WTC11 (cell line): ENCODE measurements around the gene HDAC10. TPM values are rescaled to one million over a fixed set of nuclear protein-coding genes. Genes with fewer than 3 reads are reported as not detected.
A peak's percentile ranks its signal among the peaks of the same experiment; 100 is the strongest.

Experiments
- ATAC-seq: fragments of 200-7000 bp; cut with Tn5 transposase; 2 replicates; pipeline ENCODE4 v1.10.0; 2021; ENCODE audit warnings: mild to moderate bottlenecking, moderate library complexity
- CTCF ChIA-PET: fragments of 300-600 bp; sonication (Branson Sonifier 250); formaldehyde crosslinking; loops from one replicate; lab custom pipeline; 2021; ENCODE audit warnings: antibody characterized with exemption; lab: Charles Lee
- POLR2A ChIA-PET: fragments of 350-600 bp; sonication (Branson Sonifier 250); formaldehyde crosslinking; loops from one replicate; lab custom pipeline; 2021; ENCODE audit warnings: antibody characterized with exemption; lab: Charles Lee
- DNase-seq: peaks from one replicate; pipeline ENCODE4 v3.0.0; 2021; ENCODE audit warnings: low spot score
- H3K27ac Mint-ChIP-seq: 2 replicates; pipeline ENCODE4 v1.8.0; 2021; ENCODE audit warnings: mixed read lengths
- H3K27me3 Mint-ChIP-seq: 2 replicates; pipeline ENCODE4 v1.8.0; 2021; ENCODE audit warnings: low read depth, mild to moderate bottlenecking, moderate library complexity, mixed read lengths
- H3K36me3 Mint-ChIP-seq: 2 replicates; pipeline ENCODE4 v1.8.0; 2021; ENCODE audit warnings: mixed read lengths
- H3K4me1 Mint-ChIP-seq: 2 replicates; pipeline ENCODE4 v1.8.0; 2022; ENCODE audit warnings: mixed read lengths
- H3K4me3 Mint-ChIP-seq: 2 replicates; pipeline ENCODE4 v1.8.0; 2021; ENCODE audit warnings: mild to moderate bottlenecking, moderate library complexity, mixed read lengths
- H3K9me3 Mint-ChIP-seq: 2 replicates; pipeline ENCODE4 v1.8.0; 2021; ENCODE audit warnings: mixed read lengths
- AR ChIP-seq: fragments of 250-450 bp; sonication (Bioruptor Pico); IDR thresholded peaks from 2 replicates; pipeline ENCODE4 v1.9.0; 2021; ENCODE audit warnings: mild to moderate bottlenecking
- ATF1 ChIP-seq: sonication (generic); formaldehyde crosslinking; IDR thresholded peaks from 2 replicates; pipeline ENCODE4 v1.8.1; 2023; ENCODE audit warnings: mild to moderate bottlenecking, moderate library complexity, missing genetic modification reagents
- CREB1 ChIP-seq: sonication (generic); formaldehyde crosslinking; IDR thresholded peaks from 2 replicates; pipeline ENCODE4 v1.8.0; 2023; ENCODE audit warnings: mild to moderate bottlenecking, missing genetic modification reagents
- E2F1 ChIP-seq: sonication (generic); formaldehyde crosslinking; IDR thresholded peaks from 2 replicates; pipeline ENCODE4 v1.8.0; 2022; ENCODE audit warnings: mild to moderate bottlenecking, missing genetic modification reagents
- ERG ChIP-seq: fragments of 250-450 bp; sonication (Bioruptor Pico); IDR thresholded peaks from 2 replicates; pipeline ENCODE4 v1.8.0; 2021; ENCODE audit warnings: mild to moderate bottlenecking
- ESRRA ChIP-seq: sonication (generic); formaldehyde crosslinking; IDR thresholded peaks from 2 replicates; pipeline ENCODE4 v1.8.1; 2022; ENCODE audit warnings: mild to moderate bottlenecking, missing genetic modification reagents, borderline replicate concordance
- ETV6 ChIP-seq: sonication (generic); formaldehyde crosslinking; IDR thresholded peaks from 2 replicates; pipeline ENCODE4 v1.8.1; 2022; ENCODE audit warnings: mild to moderate bottlenecking, missing genetic modification reagents
- HMGXB4 ChIP-seq: sonication (generic); formaldehyde crosslinking; IDR thresholded peaks from 2 replicates; pipeline ENCODE4 v1.8.1; 2023; ENCODE audit warnings: mild to moderate bottlenecking, moderate library complexity, missing genetic modification reagents
- JUN ChIP-seq: sonication (generic); formaldehyde crosslinking; IDR thresholded peaks from 2 replicates; pipeline ENCODE4 v1.8.0; 2023; ENCODE audit warnings: mild to moderate bottlenecking, missing genetic modification reagents
- KAT7 ChIP-seq: sonication (generic); formaldehyde crosslinking; IDR thresholded peaks from 2 replicates; pipeline ENCODE4 v1.8.1; 2023; ENCODE audit warnings: missing genetic modification reagents, mild to moderate bottlenecking, borderline replicate concordance
- NFYB ChIP-seq: sonication (generic); formaldehyde crosslinking; conservative IDR thresholded peaks from 2 replicates; pipeline ENCODE4 v1.8.0; 2022; ENCODE audit warnings: low read depth, missing genetic modification reagents
- RELA ChIP-seq: sonication (generic); formaldehyde crosslinking; IDR thresholded peaks from 2 replicates; pipeline ENCODE4 v1.8.1; 2022; ENCODE audit warnings: missing genetic modification reagents, mild to moderate bottlenecking, borderline replicate concordance
- SP1 ChIP-seq: sonication (generic); formaldehyde crosslinking; conservative IDR thresholded peaks from 2 replicates; pipeline ENCODE4 v1.8.1; 2022; ENCODE audit warnings: missing genetic modification reagents
- TEAD4 ChIP-seq: sonication (generic); formaldehyde crosslinking; IDR thresholded peaks from 2 replicates; pipeline ENCODE4 v1.8.0; 2022; ENCODE audit warnings: mild to moderate bottlenecking, missing genetic modification reagents
- USF2 ChIP-seq: sonication (generic); formaldehyde crosslinking; IDR thresholded peaks from 2 replicates; pipeline ENCODE4 v1.8.1; 2023; ENCODE audit warnings: mild to moderate bottlenecking, missing genetic modification reagents, moderate library complexity
- ZNF219 ChIP-seq: sonication (generic); formaldehyde crosslinking; IDR thresholded peaks from 2 replicates; pipeline ENCODE4 v1.8.0; 2023; ENCODE audit warnings: missing genetic modification reagents, mild to moderate bottlenecking, borderline replicate concordance
- ZNF232 ChIP-seq: sonication (generic); formaldehyde crosslinking; IDR thresholded peaks from 2 replicates; pipeline ENCODE4 v1.8.0; 2022; ENCODE audit warnings: mild to moderate bottlenecking, missing genetic modification reagents
- ZNF281 ChIP-seq: sonication (generic); formaldehyde crosslinking; IDR thresholded peaks from 2 replicates; pipeline ENCODE4 v1.8.0; 2023; ENCODE audit warnings: mild to moderate bottlenecking, missing genetic modification reagents
- ZNF396 ChIP-seq: fragments of 250-450 bp; sonication (Bioruptor Pico); IDR thresholded peaks from 2 replicates; pipeline ENCODE4 v1.8.0; 2021; ENCODE audit warnings: mild to moderate bottlenecking, moderate library complexity, borderline replicate concordance
- ZNF423 ChIP-seq: fragments of 250-450 bp; sonication (Bioruptor Pico); IDR thresholded peaks from 2 replicates; pipeline ENCODE4 v2.1.2; 2022; ENCODE audit warnings: mild to moderate bottlenecking, moderate library complexity
- total RNA-seq: library from RNA; stranded (reverse); gene quantifications from 3 replicates; pipeline ENCODE4 v1.2.3, GENCODE V29; 2021

Gene HDAC10
- total RNA-seq, 1 experiment from 2014 or later, result 40.9 TPM

GRCh38 chr22:50200461-50201190 lies 50.4 kb downstream of the HDAC10 start, which contains the start of gene SELENOO:
Gene SELENOO (plus strand): TSS chr22:50201011. CDS start chr22:50201037, 26 bp downstream.
- CTCF ChIA-PET, result interaction anchor here (1.0 kb wide), 2 partner anchors 8 to 37 kb away, joined by 3 to 4 read pairs; no protein-coding TSS in a partner anchor
- Mint-ChIP-seq H3K36me3 (peaks cover 14% of the 10 kb centered on the region), H3K27ac (no peak within 1 kb of the TSS)

GRCh38 chr22:50199829-50200460 lies 51.1 kb downstream of the HDAC10 start:
- H3K9me3 Mint-ChIP-seq, result peaks cover 4% of the 10 kb centered on the region; the same call in 1 of the 2 replicates
- H3K4me1 Mint-ChIP-seq, result peaks cover 12% of the 10 kb centered on the region
- peak; percentile 73 for DNase-seq
- peak overlapping the region; percentile 94 for H3K27ac Mint-ChIP-seq
- ChIA-PET CTCF (interaction anchor here (1.0 kb wide), 2 partner anchors 9 to 37 kb away, joined by 3 to 4 read pairs; no protein-coding TSS in a partner anchor), POLR2A (no interaction called here)
- H3K27me3 Mint-ChIP-seq, result no peaks in the 10 kb centered on the region
- ATAC-seq, result peak; percentile 63
- H3K4me3 Mint-ChIP-seq, result peak overlapping the region; percentile 67
- H3K36me3 Mint-ChIP-seq, result peaks cover 14% of the 10 kb centered on the region
- TF ChIP-seq KAT7 (no peak), HMGXB4 (CRISPR knock-in tag) (no peak), ESRRA (0 out of 2 replicates have a peak, but pooled peaks have one; percentile 39), TEAD4 (CRISPR knock-in tag) (no peak), ERG (CRISPR knock-in tag) (0 out of 2 replicates have a peak, but pooled peaks have one; percentile 11), ZNF396 (CRISPR knock-in tag) (no peak), AR (0 out of 2 replicates have a peak, but pooled peaks have one; percentile 41), CREB1 (CRISPR knock-in tag) (0 out of 2 replicates have a peak, but pooled peaks have one; percentile 13), RELA (CRISPR knock-in tag) (no peak)

More at GRCh38 chr22:50200461-50201190, 50.4 kb downstream of the HDAC10 start, which contains the start of gene SELENOO:
- peak; percentile 76 for ATAC-seq
- POLR2A ChIA-PET, result no interaction called here
- peak; percentile 48; the same call in 1 of the 2 replicates for TF ChIP-seq ZNF281 (CRISPR knock-in tag)
- peak; percentile 40; the same call in 1 of the 2 replicates for TF ChIP-seq ZNF423 (CRISPR knock-in tag)
- peak; percentile 31 for TF ChIP-seq USF2 (CRISPR knock-in tag)
- TF ChIP-seq ZNF219 (CRISPR knock-in tag), result no peak
- 0 out of 2 replicates have a peak, but pooled peaks have one; percentile 60 for TF ChIP-seq ZNF232 (CRISPR knock-in tag)
- TF ChIP-seq JUN (CRISPR knock-in tag), result 0 out of 2 replicates have a peak, but pooled peaks have one; percentile 37
- peak; percentile 87 for TF ChIP-seq NFYB
- TF ChIP-seq SP1 (CRISPR knock-in tag), result peak; percentile 58
- TF ChIP-seq ETV6 (CRISPR knock-in tag), result no peak
- TF ChIP-seq E2F1, result 0 out of 2 replicates have a peak, but pooled peaks have one; percentile 4
- no peak for TF ChIP-seq ATF1 (CRISPR knock-in tag)
- TF ChIP-seq, all 79 proteins: peak for 8
- peak within 1 kb of the TSS; percentile 71 for H3K4me3 Mint-ChIP-seq
- peak; percentile 89 for DNase-seq
- H3K9me3 Mint-ChIP-seq, result peaks cover 4% of the 10 kb centered on the region; the same call in 1 of the 2 replicates
- H3K4me1 Mint-ChIP-seq, result peaks cover 12% of the 10 kb centered on the region
- H3K27me3 Mint-ChIP-seq, result no peaks in the 10 kb centered on the region
